H1 (cell line): ENCODE results near the gene DHRS3. TPM values are rescaled to one million over a fixed set of nuclear protein-coding genes. Genes with fewer than 3 reads are reported as not detected.

Experiments
- CTCF ChIA-PET: fragments of 300-600 bp; sonication (Branson Sonifier 250); formaldehyde crosslinking; loops from one replicate; lab custom pipeline; 2021; ENCODE audit not compliant: partially characterized antibody; lab: Charles Lee
- POLR2A ChIA-PET: fragments of 300-600 bp; sonication (Branson Sonifier 250); formaldehyde crosslinking; loops from one replicate; lab custom pipeline; 2021; ENCODE audit warnings: inconsistent platforms; ENCODE audit not compliant: partially characterized antibody; lab: Charles Lee
- DNase-seq, 2 experiments: peaks; one replicate each; pipeline versions ENCODE4 v3.0.0 to v3.0.0-alpha.2; 2010 to 2022; ENCODE audit warnings: low spot score in 2 of 2, low read depth in 1 of 2, mixed read lengths in 1 of 2
- FAIRE-seq: peaks from 2 replicates; lab custom pipeline; 2011; peaks lifted over from hg19 to GRCh38; lab: Jason Lieb, UNC
- H2AFZ ChIP-seq: 2 replicates; pipeline ENCODE4 v1.8.1; 2012; ENCODE audit warnings: low read length, inconsistent platforms
- H2AK5ac ChIP-seq: 2 replicates; pipeline ENCODE4 v1.6.1; 2013; ENCODE audit warnings: low read depth, low read length
- H2BK120ac ChIP-seq: replicated peaks from 2 replicates; pipeline ENCODE3; 2013; ENCODE audit warnings: low read depth, low read length, inconsistent platforms
- H2BK12ac ChIP-seq: 2 replicates; pipeline ENCODE4 v1.6.1; 2013; ENCODE audit warnings: low read depth, low read length
- H2BK15ac ChIP-seq: 2 replicates; pipeline ENCODE4 v1.6.1; 2013; ENCODE audit warnings: low read length
- H2BK20ac ChIP-seq: 2 replicates; pipeline ENCODE4 v1.6.1; 2013; ENCODE audit warnings: low read length
- H2BK5ac ChIP-seq: 2 replicates; pipeline ENCODE4 v1.6.1; 2013; ENCODE audit warnings: low read depth, low read length
- H3K14ac ChIP-seq: 2 replicates; pipeline ENCODE4 v1.6.1; 2013; ENCODE audit warnings: inconsistent platforms; ENCODE audit not compliant: insufficient read length
- H3K18ac ChIP-seq: 2 replicates; pipeline ENCODE4 v1.6.1; 2013; ENCODE audit warnings: low read length; ENCODE audit errors: extremely low read depth
- H3K23ac ChIP-seq: 2 replicates; pipeline ENCODE4 v1.6.1; 2013; ENCODE audit warnings: inconsistent platforms; ENCODE audit not compliant: insufficient read length
- H3K23me2 ChIP-seq: 2 replicates; pipeline ENCODE4 v1.6.1; 2013; ENCODE audit warnings: low read depth, low read length
- H3K27ac ChIP-seq: 2 replicates; pipeline ENCODE4 v1.6.1; 2011; ENCODE audit warnings: low read depth, low read length, inconsistent platforms
- H3K27me3 ChIP-seq, 4 experiments: replicated peaks in 1 of 4; 1 replicate in 1 of 4; 2 replicates in 3 of 4; pipeline versions ENCODE4 v1.6.1 to v1.8.1; 2011 to 2013; ENCODE audit warnings: low read length in 3 of 4, mild to moderate bottlenecking in 3 of 4, inconsistent platforms in 2 of 4, mixed read lengths in 2 of 4, moderate library complexity in 1 of 4; ENCODE audit not compliant: control insufficient read depth in 3 of 4, insufficient read depth in 3 of 4; ENCODE audit errors: extremely low read depth in 1 of 4
- H3K36me3 ChIP-seq, 4 experiments: 2 replicates each; pipeline versions ENCODE4 v1.6.1 to v1.8.1; 2011 to 2013; ENCODE audit warnings: mild to moderate bottlenecking in 4 of 4, low read length in 3 of 4, moderate library complexity in 2 of 4, control low read depth in 1 of 4, inconsistent platforms in 1 of 4; ENCODE audit not compliant: insufficient read depth in 4 of 4, control insufficient read depth in 2 of 4
- H3K4ac ChIP-seq: replicated peaks from 2 replicates; pipeline ENCODE3; 2013; ENCODE audit warnings: low read length, low read depth, mixed read lengths, inconsistent platforms; ENCODE audit not compliant: insufficient read length
- H3K4me1 ChIP-seq, 4 experiments: replicated peaks in 1 of 4; 1 replicate in 1 of 4; 2 replicates in 3 of 4; pipeline versions ENCODE4 v1.6.1 to v1.8.1; 2011 to 2013; ENCODE audit warnings: low read length in 3 of 4, inconsistent platforms in 2 of 4, mixed read lengths in 1 of 4; ENCODE audit not compliant: insufficient read depth in 4 of 4, control insufficient read depth in 3 of 4
- H3K4me2 ChIP-seq, 2 experiments: 2 replicates each; pipeline versions ENCODE4 v1.6.1 to v1.8.1; 2011 to 2013; ENCODE audit warnings: low read depth in 2 of 2, low read length in 2 of 2, control low read depth in 1 of 2, inconsistent platforms in 1 of 2, mild to moderate bottlenecking in 1 of 2; ENCODE audit not compliant: insufficient read depth in 1 of 2
- H3K4me3 ChIP-seq, 4 experiments: fragments of 200-600, 300-600 bp in 1 of 4; sonication (generic), shearing (Covaris generic), sonication (Bioruptor Twin) in 1 of 4; 2 replicates each; pipeline versions ENCODE4 v1.5.1 to v1.8.1; 2011 to 2016; ENCODE audit warnings: low read length in 4 of 4, low read depth in 3 of 4, control low read depth in 2 of 4, inconsistent platforms in 2 of 4, mild to moderate bottlenecking in 2 of 4, mixed read lengths in 1 of 4, moderate library complexity in 1 of 4; ENCODE audit not compliant: insufficient read depth in 2 of 4; ENCODE audit errors: extremely low read depth in 1 of 4
- H3K56ac ChIP-seq: replicated peaks from 2 replicates; pipeline ENCODE3; 2013; ENCODE audit warnings: low read depth, mild to moderate bottlenecking, mixed read lengths, low read length, inconsistent platforms; ENCODE audit not compliant: insufficient read length
- H3K79me1 ChIP-seq: 2 replicates; pipeline ENCODE4 v1.6.1; 2013; ENCODE audit warnings: low read depth, low read length, control low read depth
- H3K79me2 ChIP-seq, 2 experiments: 2 replicates each; pipeline versions ENCODE4 v1.6.1 to v1.8.1; 2012 to 2013; ENCODE audit warnings: low read length in 2 of 2, mild to moderate bottlenecking in 2 of 2, inconsistent platforms in 1 of 2; ENCODE audit not compliant: insufficient read depth in 2 of 2, control insufficient read depth in 1 of 2
- H3K9ac ChIP-seq, 4 experiments: replicated peaks in 1 of 4; 1 replicate in 1 of 4; 2 replicates in 3 of 4; pipeline versions ENCODE4 v1.6.1 to v1.8.1; 2011 to 2013; ENCODE audit warnings: low read depth in 3 of 4, low read length in 3 of 4, control low read depth in 2 of 4, mild to moderate bottlenecking in 2 of 4, moderate library complexity in 2 of 4, inconsistent platforms in 1 of 4; ENCODE audit errors: extremely low read depth in 1 of 4
- H3K9me3 ChIP-seq, 2 experiments: 2 replicates each; pipeline versions ENCODE4 v1.6.1 to v1.8.1; 2012 to 2013; ENCODE audit warnings: mild to moderate bottlenecking in 2 of 2, moderate library complexity in 2 of 2, control low read depth in 1 of 2, inconsistent platforms in 1 of 2, low read depth in 1 of 2, low read length in 1 of 2, mixed read lengths in 1 of 2; ENCODE audit not compliant: insufficient read depth in 2 of 2
- H4K20me1 ChIP-seq, 2 experiments: replicated peaks in 1 of 2; 2 replicates each; pipeline versions ENCODE3 to v1.8.1; 2011 to 2013; ENCODE audit warnings: inconsistent platforms in 2 of 2, low read length in 2 of 2, mild to moderate bottlenecking in 1 of 2; ENCODE audit not compliant: insufficient read depth in 2 of 2, control insufficient read depth in 1 of 2
- H4K5ac ChIP-seq: 2 replicates; pipeline ENCODE4 v1.6.1; 2013; ENCODE audit warnings: low read length, low read depth, mixed read lengths, inconsistent platforms; ENCODE audit not compliant: insufficient read length
- H4K8ac ChIP-seq: 2 replicates; pipeline ENCODE4 v1.8.0; 2013; ENCODE audit warnings: mild to moderate bottlenecking, moderate library complexity, low read length, inconsistent platforms; ENCODE audit not compliant: insufficient read depth; ENCODE audit errors: extremely low read depth
- H4K91ac ChIP-seq: replicated peaks from 2 replicates; pipeline ENCODE3; 2013; ENCODE audit warnings: low read length, mixed read lengths, inconsistent platforms; ENCODE audit not compliant: insufficient read length
- PHF8 ChIP-seq: fragments of 200-600 bp; sonication (generic); conservative IDR thresholded peaks from 2 replicates; pipeline ENCODE4 v1.7.1; 2012; ENCODE audit warnings: low read depth, mild to moderate bottlenecking, inconsistent platforms, low read length, moderate library complexity
- SP1 ChIP-seq: IDR thresholded peaks from 2 replicates; pipeline ENCODE4 v1.6.1; 2011; ENCODE audit warnings: low read depth, low read length
- WGBS, 2 experiments: shearing (Covaris generic) in 1 of 2; methylation state at CpG; one replicate each; pipeline versions ENCODE4 v1.1.6 to v1.1.7; 2013 to 2015; ENCODE audit warnings: low lambda C conversion rate in 2 of 2, mixed read lengths in 2 of 2, inconsistent platforms in 1 of 2, low coverage in 1 of 2, missing lambda C conversion rate in 1 of 2; ENCODE audit not compliant: insufficient replicate concordance in 2 of 2, insufficient coverage in 1 of 2, insufficient read length in 1 of 2; ENCODE audit errors: extremely low coverage in 1 of 2, missing lambda C conversion rate in 1 of 2; 5-methylcytosine and 5-hydroxymethylcytosine counted together
- polyA plus RNA-seq, 7 experiments: library from polyadenylated mRNA; depleted of rRNA in 3 of 7; stranded (reverse) in 5 of 7; unstranded in 2 of 7; fragments of >200 nt in 5 of 7; fragments of 200-250 nt in 2 of 7; gene quantifications; 1 replicate in 5 of 7; 2 replicates in 1 of 7; 4 replicates in 1 of 7; pipeline versions ENCODE4 v1.2.1 to v1.2.3, GENCODE V29; 2011 to 2013; ENCODE audit warnings: missing spikeins in 2 of 7, mixed read lengths in 2 of 7
- total RNA-seq: library from RNA; stranded (reverse); fragmentation: NEBNext Ultra II Directional; extraction: Animal tissue kit (Norgen Biotek cat#: 25700); gene quantifications from 2 replicates; pipeline ENCODE4 v1.2.1, GENCODE V29; 2021

Gene DHRS3
- total and polyA plus RNA-seq, 2 of the 8 experiments (the other 6 are each of a cell fraction or from before 2014, with no cell fraction given) = 32.5 to 36.4 TPM

DNA sequence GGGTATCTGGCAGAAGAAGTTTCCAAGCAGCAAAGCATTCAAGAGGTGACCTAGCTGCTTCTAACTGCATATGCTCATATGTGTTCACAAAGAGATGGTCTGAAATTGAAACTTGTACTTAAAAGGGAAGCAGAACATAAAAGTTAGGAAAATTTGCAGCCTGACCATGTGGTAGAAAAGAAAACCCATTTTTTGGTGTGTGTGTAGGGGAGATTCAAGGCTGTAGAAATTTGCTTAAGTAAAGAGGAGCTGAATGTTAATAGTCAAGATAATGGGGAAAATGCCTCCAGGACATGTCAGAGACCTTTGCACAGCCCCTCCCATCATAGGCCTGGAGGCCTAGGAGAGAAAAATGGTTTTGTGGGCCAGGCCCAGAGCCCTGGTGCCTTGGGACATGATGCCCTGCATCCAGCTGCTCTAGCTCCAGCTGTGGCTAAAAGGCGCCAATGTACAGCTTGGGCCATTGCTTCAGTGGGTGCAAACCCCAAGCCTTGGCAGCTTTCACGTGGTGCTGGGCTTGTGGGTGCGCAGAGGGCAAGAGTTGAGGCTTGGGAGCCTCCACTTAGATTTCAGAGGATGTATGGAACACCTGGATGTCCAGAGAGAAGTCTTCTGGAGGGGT, 54.9 kb downstream of the DHRS3 start:
- Histone ChIP-seq H3K4me3 (no peak overlapping the region), H4K5ac (no peak overlapping the region), H3K4ac (no peak overlapping the region), H2BK5ac (no peak overlapping the region), H3K27ac (no peak overlapping the region), H3K27me3 (no peaks in the 10 kb centered on the region), H2BK120ac (no peak overlapping the region), H4K20me1 (no peaks in the 10 kb centered on the region), H2AFZ (no peak overlapping the region), H3K9ac (no peak overlapping the region), H3K79me1 (no peaks in the 10 kb centered on the region), H3K4me2 (no peak overlapping the region), H2BK20ac (no peak overlapping the region), H3K36me3 (peaks cover 2 to 5% (median 3%) of the 10 kb centered on the region in 4 experiments; a peak in 4 of 8 replicates), H2BK15ac (no peak overlapping the region), H3K18ac (no peak overlapping the region), H3K23ac (no peak overlapping the region), H3K9me3 (peaks cover 12 to 13% of the 10 kb centered on the region in 2 experiments; a peak in 3 of 4 replicates)
- WGBS, 2 experiments = 90% methylated on average over 3 of the region's 3 CpGs; no CpG with 5 or more reads in 1 of the 2 experiments
- no peak for FAIRE-seq
- TF ChIP-seq PHF8 (no peak), SP1 (no peak)
- TF ChIP-seq, all 59 proteins: peak for 0
- H3K4me1 ChIP-seq = no peaks in the 10 kb centered on the region
- ChIA-PET CTCF (interaction anchor here (0.9 to 1.0 kb wide), 2 partner anchors 23 kb away, joined by 3 read pairs; no protein-coding TSS in a partner anchor), POLR2A (interaction anchor here (0.9 to 1.3 kb wide), 2 partner anchors 12 to 13 kb away, joined by 3 read pairs; no protein-coding TSS in a partner anchor)
- no peak overlapping the region for H2AK5ac ChIP-seq
- H3K23me2 ChIP-seq = no peaks in the 10 kb centered on the region
- no peak overlapping the region for H3K56ac ChIP-seq
- DNase-seq = no peak
- no peak overlapping the region for H4K91ac ChIP-seq
- H2BK12ac ChIP-seq = no peak overlapping the region
- H3K79me2 ChIP-seq = no peaks in the 10 kb centered on the region
- no peak overlapping the region for H4K8ac ChIP-seq
- no peak overlapping the region for H3K14ac ChIP-seq
